Activated T-cell treated with anti-CD3 and anti-CD28 coated beads, Interleukin-2, amount 50 U/mL, for 24 hours (primary cell): ENCODE data around the gene DRD4.

Source experiments
- DNase-seq: peaks from one replicate; pipeline ENCODE4 v3.0.0-alpha.2; 2020
- H3K27ac Mint-ChIP-seq: 2 replicates; pipeline ENCODE4 v1.8.0; 2020; ENCODE audit warnings: mild to moderate bottlenecking, mixed read lengths
- H3K27me3 Mint-ChIP-seq: 2 replicates; pipeline ENCODE4 v1.8.0; 2020; ENCODE audit warnings: mixed read lengths
- H3K36me3 Mint-ChIP-seq: 2 replicates; pipeline ENCODE4 v1.8.0; 2020; ENCODE audit warnings: low read depth, mixed read lengths
- H3K4me1 Mint-ChIP-seq: 2 replicates; pipeline ENCODE4 v1.8.0; 2020; ENCODE audit warnings: low read depth, mixed read lengths
- H3K4me3 Mint-ChIP-seq: 2 replicates; pipeline ENCODE4 v1.8.0; 2020; ENCODE audit warnings: mild to moderate bottlenecking, moderate library complexity, mixed read lengths
- H3K9me3 Mint-ChIP-seq: 2 replicates; pipeline ENCODE4 v1.8.0; 2020; ENCODE audit warnings: mixed read lengths

The DRD4 gene

GRCh38 chr11:614623-615503 is 22.2 kb upstream of the DRD4 start:
- H3K27me3 Mint-ChIP-seq = no peaks in the 10 kb centered on the region
- peak overlapping the region; percentile 80 for H3K4me3 Mint-ChIP-seq
- H3K27ac Mint-ChIP-seq = peak overlapping the region; percentile 94
- H3K9me3 Mint-ChIP-seq = no peaks in the 10 kb centered on the region
- DNase-seq = no peak
- peaks cover 47% of the 10 kb centered on the region for H3K36me3 Mint-ChIP-seq
- H3K4me1 Mint-ChIP-seq = peaks cover 26% of the 10 kb centered on the region

- H3K4me1 Mint-ChIP-seq = peaks cover 26% of the 10 kb centered on the region
- H3K27ac Mint-ChIP-seq = peak within 1 kb of the TSS; percentile 94
- DNase-seq = peak; percentile 89
- no peaks in the 10 kb centered on the region for H3K27me3 Mint-ChIP-seq
- peaks cover 39% of the 10 kb centered on the region for H3K36me3 Mint-ChIP-seq
- peak within 1 kb of the TSS; percentile 80 for H3K4me3 Mint-ChIP-seq
- no peaks in the 10 kb centered on the region for H3K9me3 Mint-ChIP-seq
Observed at GRCh38 chr11:615504-616319, 21.4 kb upstream of the DRD4 start, which contains the start of gene IRF7. IRF7 (minus strand) TSS chr11:615950; CDS start chr11:615364, 586 bp downstream.

- Mint-ChIP-seq H3K27ac (peak overlapping the region; percentile 94), H3K4me1 (peaks cover 26% of the 10 kb centered on the region), H3K9me3 (no peaks in the 10 kb centered on the region), H3K36me3 (peaks cover 30% of the 10 kb centered on the region), H3K27me3 (no peaks in the 10 kb centered on the region), H3K4me3 (peak overlapping the region; percentile 80)
- DNase-seq = no peak
Observed at GRCh38 chr11:616320-617198, 20.5 kb upstream of the DRD4 start.

GRCh38 chr11:617199-617911 is 19.7 kb upstream of the DRD4 start:
- DNase-seq = no peak
- peaks cover 25% of the 10 kb centered on the region for H3K36me3 Mint-ChIP-seq
- no peaks in the 10 kb centered on the region for H3K27me3 Mint-ChIP-seq
- no peaks in the 10 kb centered on the region for H3K9me3 Mint-ChIP-seq
- H3K27ac Mint-ChIP-seq = peak overlapping the region; percentile 94
- H3K4me3 Mint-ChIP-seq = no peak overlapping the region
- peaks cover 26% of the 10 kb centered on the region for H3K4me1 Mint-ChIP-seq

GRCh38 chr11:617912-618682 is 19.0 kb upstream of the DRD4 start:
- peaks cover 19% of the 10 kb centered on the region for H3K36me3 Mint-ChIP-seq
- no peaks in the 10 kb centered on the region for H3K9me3 Mint-ChIP-seq
- DNase-seq = no peak
- peak overlapping the region; percentile 14 for H3K27ac Mint-ChIP-seq
- peaks cover 24% of the 10 kb centered on the region for H3K4me1 Mint-ChIP-seq
- no peaks in the 10 kb centered on the region for H3K27me3 Mint-ChIP-seq
- no peak overlapping the region for H3K4me3 Mint-ChIP-seq

GRCh38 chr11:618856-619627 is 18.0 kb upstream of the DRD4 start:
- H3K9me3 Mint-ChIP-seq = no peaks in the 10 kb centered on the region
- peak overlapping the region; percentile 14 for H3K27ac Mint-ChIP-seq
- no peak overlapping the region for H3K4me3 Mint-ChIP-seq
- DNase-seq = no peak
- H3K4me1 Mint-ChIP-seq = peaks cover 17% of the 10 kb centered on the region
- peaks cover 19% of the 10 kb centered on the region for H3K36me3 Mint-ChIP-seq
- peaks cover 8% of the 10 kb centered on the region for H3K27me3 Mint-ChIP-seq

GRCh38 chr11:619628-620050 is 17.4 kb upstream of the DRD4 start:
- H3K9me3 Mint-ChIP-seq = no peaks in the 10 kb centered on the region
- H3K4me3 Mint-ChIP-seq = no peak overlapping the region
- H3K36me3 Mint-ChIP-seq = peaks cover 13% of the 10 kb centered on the region
- H3K27ac Mint-ChIP-seq = no peak overlapping the region
- no peak for DNase-seq
- H3K4me1 Mint-ChIP-seq = peaks cover 11% of the 10 kb centered on the region
- peaks cover 8% of the 10 kb centered on the region for H3K27me3 Mint-ChIP-seq

GRCh38 chr11:620201-620600 is 16.9 kb upstream of the DRD4 start:
- H3K36me3 Mint-ChIP-seq = peaks cover 12% of the 10 kb centered on the region
- no peak for DNase-seq
- peaks cover 9% of the 10 kb centered on the region for H3K4me1 Mint-ChIP-seq
- H3K27me3 Mint-ChIP-seq = peaks cover 9% of the 10 kb centered on the region
- H3K27ac Mint-ChIP-seq = peak overlapping the region; percentile 26
- H3K9me3 Mint-ChIP-seq = no peaks in the 10 kb centered on the region
- H3K4me3 Mint-ChIP-seq = no peak overlapping the region

- no peak for DNase-seq
- Mint-ChIP-seq H3K9me3 (no peaks in the 10 kb centered on the region), H3K4me3 (no peak overlapping the region), H3K27me3 (peaks cover 18% of the 10 kb centered on the region), H3K27ac (no peak overlapping the region), H3K4me1 (peaks cover 3% of the 10 kb centered on the region), H3K36me3 (peaks cover 9% of the 10 kb centered on the region)
Observed at GRCh38 chr11:620935-621814, 15.9 kb upstream of the DRD4 start.

GRCh38 chr11:621838-622237 is 15.2 kb upstream of the DRD4 start:
- Mint-ChIP-seq H3K27ac (no peak overlapping the region), H3K9me3 (no peaks in the 10 kb centered on the region), H3K4me1 (no peaks in the 10 kb centered on the region), H3K36me3 (peaks cover 9% of the 10 kb centered on the region), H3K27me3 (peaks cover 24% of the 10 kb centered on the region), H3K4me3 (no peak overlapping the region)
- DNase-seq = no peak

- no peaks in the 10 kb centered on the region for H3K9me3 Mint-ChIP-seq
- H3K27ac Mint-ChIP-seq = peak overlapping the region; percentile 71
- peaks cover 34% of the 10 kb centered on the region for H3K27me3 Mint-ChIP-seq
- peaks cover 8% of the 10 kb centered on the region for H3K4me1 Mint-ChIP-seq
- peaks cover 5% of the 10 kb centered on the region for H3K36me3 Mint-ChIP-seq
- no peak overlapping the region for H3K4me3 Mint-ChIP-seq
- DNase-seq = no peak
Observed at GRCh38 chr11:623349-623869, 13.7 kb upstream of the DRD4 start.
